HG03139 (cell line): ENCODE measurements around the gene STRN.
A peak's percentile ranks its signal among the peaks of the same experiment; 100 is the strongest.
"Not testable (repeated sequence)": the region's sequence is repeated elsewhere in the genome, so short reads cannot be mapped to it uniquely, and the experiment has no call there.

ENCODE experiments used
- ATAC-seq: cut with Tn5 transposase; IDR thresholded peaks from one replicate; pipeline ENCODE4 v1.9.1; 2021; ENCODE audit not compliant: unreplicated experiment

STRN gene, protein sequence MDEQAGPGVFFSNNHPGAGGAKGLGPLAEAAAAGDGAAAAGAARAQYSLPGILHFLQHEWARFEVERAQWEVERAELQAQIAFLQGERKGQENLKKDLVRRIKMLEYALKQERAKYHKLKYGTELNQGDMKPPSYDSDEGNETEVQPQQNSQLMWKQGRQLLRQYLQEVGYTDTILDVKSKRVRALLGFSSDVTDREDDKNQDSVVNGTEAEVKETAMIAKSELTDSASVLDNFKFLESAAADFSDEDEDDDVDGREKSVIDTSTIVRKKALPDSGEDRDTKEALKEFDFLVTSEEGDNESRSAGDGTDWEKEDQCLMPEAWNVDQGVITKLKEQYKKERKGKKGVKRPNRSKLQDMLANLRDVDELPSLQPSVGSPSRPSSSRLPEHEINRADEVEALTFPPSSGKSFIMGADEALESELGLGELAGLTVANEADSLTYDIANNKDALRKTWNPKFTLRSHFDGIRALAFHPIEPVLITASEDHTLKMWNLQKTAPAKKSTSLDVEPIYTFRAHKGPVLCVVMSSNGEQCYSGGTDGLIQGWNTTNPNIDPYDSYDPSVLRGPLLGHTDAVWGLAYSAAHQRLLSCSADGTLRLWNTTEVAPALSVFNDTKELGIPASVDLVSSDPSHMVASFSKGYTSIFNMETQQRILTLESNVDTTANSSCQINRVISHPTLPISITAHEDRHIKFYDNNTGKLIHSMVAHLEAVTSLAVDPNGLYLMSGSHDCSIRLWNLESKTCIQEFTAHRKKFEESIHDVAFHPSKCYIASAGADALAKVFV

DNA sequence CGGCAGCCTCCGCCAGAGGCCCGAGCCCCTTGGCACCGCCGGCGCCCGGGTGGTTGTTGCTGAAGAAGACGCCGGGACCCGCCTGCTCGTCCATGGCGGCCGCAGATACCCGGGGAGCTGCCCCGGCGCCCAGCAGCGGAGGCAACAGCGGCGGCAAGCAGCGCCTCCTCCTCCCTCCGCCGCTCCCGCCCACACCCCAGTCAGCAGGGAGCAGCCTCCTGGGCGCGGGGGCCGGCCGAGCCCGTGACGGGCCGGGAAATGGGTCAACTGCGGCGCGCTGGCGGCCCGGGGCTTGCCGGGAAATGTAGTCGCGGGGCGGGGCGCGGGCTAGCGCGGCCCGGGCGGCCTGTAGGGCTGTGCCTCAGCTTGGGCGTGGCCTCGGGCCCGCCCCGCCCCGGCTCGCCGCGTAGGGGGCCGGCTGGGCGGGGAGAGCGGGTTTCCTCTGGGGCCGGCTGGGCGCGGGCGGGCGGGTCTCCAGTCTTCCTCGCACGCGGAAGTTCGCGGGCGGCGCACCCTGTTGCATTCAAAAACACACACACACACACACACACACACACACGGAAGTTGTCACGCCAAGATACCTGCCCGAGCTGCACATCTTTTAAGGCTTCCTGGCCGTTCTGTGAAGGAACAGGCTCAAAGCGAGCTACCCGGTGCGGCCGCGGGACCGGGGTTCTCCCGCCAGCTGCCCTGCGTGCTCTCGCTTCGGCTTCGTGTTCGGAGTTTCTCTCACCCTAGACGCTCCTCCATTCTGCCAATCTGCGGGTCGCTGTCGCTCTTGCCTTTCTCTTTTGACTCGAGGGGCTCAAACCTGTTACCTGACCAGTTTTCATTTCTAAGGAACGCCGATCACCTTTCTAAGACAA lies at the start of gene STRN:
Gene STRN (minus strand): TSS at position 167 of the 866 bp plus-strand sequence. CDS start 73 bp downstream, at position 94.
- ATAC-seq, result peak; percentile 95

DNA sequence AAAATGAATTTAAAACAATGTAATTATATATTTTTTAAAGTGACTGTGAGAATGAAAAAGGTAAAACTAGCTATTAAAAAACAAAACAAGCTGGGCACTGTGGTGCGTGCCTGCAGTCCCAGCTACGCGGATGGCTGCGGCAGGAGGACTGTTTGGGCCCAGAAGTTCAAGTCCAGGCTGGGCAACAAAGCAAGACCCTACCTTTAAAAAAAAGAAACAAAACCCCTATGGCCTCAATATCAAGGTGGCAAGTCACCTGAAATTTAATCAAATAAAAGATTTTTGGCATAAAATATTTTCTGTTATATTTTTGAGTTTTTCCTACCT lies 46.9 kb upstream of the STRN start:
- ATAC-seq, result peak; percentile 13

DNA sequence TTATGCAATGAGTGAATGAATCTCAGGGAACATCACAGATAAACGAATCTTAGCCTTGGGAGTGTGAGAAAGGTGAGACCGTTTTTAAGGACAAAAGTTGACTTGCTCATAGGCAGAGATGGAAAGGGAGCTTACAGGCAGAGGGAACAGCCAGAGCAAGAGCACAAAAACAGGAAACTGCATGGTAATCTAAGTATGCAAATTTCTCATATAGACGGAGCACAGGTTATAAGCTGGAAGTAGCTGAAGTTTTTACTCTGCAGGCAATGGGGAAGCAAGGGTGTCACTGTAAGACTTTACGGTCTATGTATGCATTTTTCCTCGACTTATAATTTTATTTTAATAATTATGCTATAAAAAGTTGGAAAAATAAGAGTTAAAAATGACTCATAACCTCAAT lies 44.8 kb upstream of the STRN start:
- peak; percentile 46 for ATAC-seq

DNA sequence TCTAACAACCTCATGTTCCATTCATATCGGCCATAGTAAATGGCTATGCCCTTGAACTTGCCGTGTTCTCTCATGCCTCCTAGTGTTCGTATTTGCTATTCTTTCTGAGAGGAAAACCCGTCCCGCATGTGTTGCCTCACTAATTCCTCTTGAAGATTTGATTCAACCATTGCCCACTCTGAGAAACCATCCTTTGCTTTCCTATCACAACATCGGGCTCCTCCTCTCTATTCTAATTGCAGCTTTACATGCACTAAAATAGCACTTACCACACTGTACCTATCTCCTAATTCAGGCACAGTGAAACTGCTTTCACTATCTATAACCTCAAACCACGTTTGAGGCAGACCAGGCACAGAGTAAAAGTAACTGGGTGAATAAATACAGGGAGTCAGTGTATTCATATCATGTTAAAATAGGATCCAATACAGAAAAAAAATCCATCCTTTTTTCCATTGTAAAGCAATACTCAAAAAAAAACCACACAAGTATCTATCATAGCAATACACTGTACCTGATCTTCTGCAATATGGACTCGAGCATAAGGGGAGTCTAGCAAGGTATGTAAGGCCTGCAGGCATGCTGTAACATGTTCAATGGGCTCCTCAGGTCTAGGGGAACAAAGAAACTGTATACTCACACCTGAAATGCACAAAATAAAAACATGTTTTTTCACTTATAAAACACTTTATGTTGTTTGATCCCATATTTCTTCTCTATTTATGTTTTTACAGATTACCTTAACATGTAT lies 39.0 kb upstream of the STRN start:
- peak; percentile 99 for ATAC-seq

DNA sequence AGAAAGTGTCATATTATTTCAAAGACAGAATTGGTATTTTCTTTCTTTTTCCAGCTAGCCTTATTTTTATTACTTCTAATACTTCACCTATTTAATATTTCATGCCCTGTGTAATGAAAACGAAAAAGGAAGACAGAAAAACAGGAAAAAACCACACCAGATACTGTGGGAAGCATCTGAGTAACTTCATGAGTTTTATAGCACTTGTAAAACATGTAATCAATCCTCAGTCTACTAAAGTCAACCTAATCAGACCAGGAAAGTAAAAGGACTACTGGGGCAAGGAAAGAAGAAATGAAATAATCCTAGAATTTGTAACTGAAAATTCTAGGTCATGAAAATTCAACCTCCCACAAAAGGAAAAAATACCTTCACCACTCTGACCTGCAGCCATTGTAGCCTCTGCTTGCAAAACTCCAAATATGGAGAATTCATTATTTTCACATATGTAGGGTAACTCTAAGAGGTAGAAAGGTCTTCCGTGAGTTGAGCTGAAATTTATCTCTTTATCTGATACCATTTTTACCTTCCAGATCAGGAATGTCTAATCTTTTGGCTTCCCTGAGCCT lies 34.7 kb upstream of the STRN start:
- ATAC-seq, result no peak

DNA sequence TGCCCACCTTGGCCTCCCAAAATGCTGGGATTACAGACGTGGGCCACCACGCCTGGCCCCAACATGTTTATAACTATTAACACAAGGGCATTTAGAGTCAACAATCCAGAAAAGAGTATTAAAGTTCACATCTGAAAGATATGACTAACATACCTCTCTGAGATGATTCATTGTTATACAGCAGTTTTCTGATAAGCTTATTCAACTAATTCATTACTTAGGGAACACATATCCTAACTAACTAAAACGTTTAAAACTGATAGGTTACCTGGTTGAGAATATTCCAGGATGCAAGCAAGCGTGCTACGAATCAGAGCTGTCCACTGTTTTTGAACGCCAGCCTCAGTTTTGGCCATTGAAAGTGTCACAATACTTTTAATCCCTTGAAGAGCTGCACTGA lies 34.0 kb upstream of the STRN start:
- no peak for ATAC-seq

DNA sequence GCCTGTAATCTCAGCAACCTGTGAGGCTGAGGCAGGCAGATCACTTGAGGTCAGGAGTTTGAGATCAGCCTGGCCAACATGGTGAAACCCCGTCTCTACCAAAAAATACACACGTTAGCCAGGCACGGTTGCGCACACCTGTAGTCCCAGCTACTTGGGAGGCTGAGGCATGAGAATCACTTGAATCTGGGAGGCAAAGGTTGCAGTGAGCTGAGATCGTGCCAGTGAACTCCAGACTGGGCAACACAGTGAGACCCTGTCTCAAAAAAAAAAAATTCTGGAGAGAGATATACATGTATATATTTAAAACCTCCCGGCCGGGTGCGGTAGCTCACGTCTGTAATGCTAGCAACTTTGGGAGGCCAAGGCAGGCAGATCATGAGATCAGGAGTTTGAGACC lies 33.1 kb upstream of the STRN start:
- ATAC-seq, result not testable (repeated sequence)

DNA sequence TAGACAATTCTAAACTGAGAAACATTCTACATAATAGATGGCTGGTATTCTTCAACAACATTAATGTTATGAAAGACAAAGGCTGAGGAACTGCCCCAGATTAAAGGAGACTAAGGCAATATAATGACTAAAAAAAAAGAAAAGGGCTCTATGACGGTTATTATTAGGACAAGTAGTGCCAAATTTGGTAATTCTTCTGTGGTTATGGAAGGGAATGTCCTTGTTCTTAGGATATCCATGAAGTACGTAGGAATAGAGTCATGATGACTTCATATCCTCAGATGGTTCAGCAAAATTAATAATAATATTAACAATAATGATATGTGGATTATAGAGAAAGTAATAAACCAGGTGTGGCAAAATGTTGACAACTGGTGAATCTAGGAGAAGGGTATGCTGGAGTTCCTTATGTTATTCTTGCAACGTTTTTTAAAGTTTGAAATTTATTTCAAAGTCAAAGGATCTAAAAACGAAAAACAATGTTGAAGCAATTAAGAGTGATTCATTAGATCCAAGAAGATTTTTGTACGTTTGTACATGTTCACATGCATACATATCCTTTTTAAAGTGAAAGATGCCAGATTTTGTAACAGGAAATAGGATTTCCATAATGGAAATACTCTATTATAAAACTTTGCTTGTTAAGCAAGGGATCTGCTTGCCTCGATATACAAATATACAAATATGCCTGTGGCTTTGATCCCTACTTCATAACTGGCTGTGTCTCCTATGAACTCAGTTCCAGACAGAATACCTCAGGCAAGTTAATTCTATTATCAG lies 27.7 kb upstream of the STRN start:
- ATAC-seq, result no peak

DNA sequence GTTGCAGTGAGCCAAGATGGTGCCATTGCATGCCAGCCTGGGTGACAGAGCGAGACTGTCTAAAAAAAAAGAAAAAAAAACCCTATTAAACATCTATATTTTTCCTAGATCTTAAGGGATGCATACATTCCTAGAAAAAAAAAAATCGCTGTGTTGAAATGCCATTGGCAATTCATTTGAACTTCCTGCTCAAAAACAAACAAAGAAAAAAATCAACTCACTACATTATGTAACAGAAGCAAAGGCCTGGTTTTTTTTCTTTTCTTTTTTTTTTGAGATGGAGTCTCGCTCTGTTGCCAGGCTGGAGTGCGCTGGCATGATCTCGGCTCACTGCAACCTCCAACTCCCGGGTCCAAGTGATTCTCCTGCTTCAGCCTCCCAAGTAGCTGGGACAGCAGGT lies 21.7 kb upstream of the STRN start:
- ATAC-seq, result no peak

DNA sequence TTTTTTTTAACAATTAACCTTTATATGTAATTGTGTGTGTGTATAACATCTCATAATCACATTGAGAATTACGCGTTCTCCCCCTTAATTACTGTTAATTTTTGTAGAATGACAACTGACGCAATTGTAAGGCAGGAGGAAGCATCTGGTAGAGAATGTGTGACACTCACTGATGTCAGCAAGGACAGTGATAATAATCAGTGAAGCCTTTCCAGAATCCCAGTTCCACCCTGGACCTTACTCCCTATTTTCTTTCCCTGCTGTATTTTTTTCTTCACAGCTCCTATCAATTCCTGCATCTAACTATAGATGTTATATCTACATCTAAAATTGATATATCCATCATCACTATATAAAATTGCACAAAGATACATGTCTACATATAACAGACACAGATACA lies 16.1 kb upstream of the STRN start:
- ATAC-seq, result no peak

DNA sequence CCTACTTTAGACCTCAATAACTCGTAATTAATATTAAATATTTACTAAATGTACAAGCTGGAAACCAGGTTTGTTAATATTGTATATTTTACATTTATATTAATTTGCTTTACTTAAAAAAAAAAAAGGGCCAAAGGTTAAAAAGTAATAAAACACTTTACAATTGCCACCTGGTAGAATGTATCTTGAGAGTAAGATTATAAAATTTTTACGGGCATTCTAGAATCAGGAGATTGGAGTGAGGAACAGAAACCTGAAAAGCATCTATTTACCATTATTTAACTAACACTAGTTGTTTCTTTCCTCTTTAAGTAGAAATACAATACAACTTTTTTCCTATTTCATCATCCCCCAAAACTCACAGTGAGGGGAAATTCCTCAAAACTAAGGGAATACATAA lies 15.6 kb upstream of the STRN start:
- ATAC-seq, result no peak

DNA sequence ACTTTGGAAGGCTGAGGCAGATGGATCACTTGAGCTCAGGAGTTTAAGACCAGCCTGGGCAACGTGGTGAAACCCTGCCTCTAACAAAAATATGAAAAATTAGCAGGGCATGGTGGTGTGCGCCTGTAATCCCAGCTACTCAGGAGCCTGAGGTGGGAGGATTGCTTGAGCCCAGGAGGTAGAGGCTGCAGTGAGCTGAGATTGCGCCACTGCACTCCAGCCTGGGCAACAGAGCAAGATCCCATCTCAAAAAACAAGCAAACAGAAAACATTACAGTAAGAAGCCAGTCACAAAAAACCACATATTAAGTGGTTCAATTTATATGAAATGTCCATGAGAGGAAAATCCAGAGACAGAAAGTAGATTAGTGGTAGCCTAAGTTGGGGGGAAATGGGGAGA lies 12.7 kb upstream of the STRN start:
- not testable (repeated sequence) for ATAC-seq

DNA sequence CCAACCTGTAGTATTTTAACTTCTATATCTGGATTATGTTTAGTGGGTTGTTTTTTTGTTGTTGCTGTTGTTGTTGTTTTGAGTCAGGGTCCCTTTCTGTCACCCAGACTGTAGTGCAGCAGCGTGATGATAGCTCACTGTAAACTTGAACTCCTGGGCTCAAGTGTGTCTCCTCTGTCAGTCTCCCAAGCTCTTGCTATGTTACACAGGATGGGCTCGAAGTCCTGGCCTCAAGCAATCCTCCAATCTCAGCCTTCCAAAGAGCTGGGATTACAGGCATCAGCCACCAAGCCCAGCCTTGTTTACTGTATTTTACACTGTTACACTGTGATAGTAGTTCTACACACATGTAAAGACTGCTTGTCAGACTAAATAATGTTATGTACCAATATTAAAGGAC lies 9.7 kb upstream of the STRN start:
- no peak for ATAC-seq

DNA sequence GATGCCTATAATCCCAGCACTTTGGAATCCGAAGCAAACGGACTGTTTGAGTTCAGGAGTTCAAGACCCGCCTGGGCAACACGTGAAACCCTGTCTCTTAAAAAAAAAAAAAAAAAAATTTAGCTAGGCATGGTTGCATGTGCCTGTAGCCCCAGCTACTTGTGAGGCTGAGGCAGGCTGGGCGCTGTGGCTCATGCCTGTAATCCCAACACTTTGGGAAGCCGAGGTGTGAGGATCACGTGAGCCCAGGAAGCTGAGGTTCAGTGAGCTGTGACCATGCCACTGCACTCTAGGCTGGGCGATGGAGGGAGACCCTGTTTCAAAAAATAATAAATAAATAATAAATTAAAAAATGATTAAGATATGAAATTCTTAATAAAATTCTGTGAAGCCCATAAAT lies 9.0 kb upstream of the STRN start:
- ATAC-seq, result no peak

DNA sequence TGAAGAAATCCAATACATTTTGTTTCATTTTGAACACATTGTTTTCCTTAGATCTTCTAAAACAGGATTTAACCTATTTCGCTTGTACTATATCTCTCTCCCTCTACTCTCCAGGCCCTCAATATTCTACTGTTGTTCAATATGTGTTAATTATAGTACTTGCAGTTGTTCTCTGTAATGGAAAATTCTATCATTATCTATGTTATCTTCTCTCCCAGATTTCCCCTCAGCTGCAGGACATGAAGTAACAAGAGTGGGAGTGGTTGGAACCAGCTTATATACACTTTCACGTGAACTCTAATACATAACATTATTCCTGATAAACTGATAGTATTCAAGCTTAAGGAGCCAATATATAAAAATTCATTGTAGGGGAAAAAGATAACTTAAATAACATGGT lies 7.0 kb upstream of the STRN start:
- ATAC-seq, result no peak

DNA sequence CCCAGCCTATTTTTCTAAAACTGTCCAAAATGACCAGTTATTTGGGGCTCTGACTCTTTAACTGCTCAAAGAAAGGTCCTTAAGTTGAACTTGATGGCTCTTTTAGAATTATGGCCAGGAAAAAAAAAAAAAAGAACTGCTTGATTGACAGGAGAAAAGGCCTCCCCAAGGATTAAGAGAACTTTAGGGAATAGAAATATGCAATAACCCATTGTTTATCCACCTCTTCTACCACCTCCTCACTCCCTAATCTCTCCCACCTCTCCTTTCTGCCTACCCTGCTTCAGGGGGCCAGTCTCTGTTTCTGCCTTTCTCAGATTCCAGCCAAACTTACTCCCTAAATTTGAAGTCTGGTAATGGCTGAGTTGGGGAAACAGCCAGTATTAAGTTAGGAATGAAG lies 5.7 kb upstream of the STRN start:
- ATAC-seq, result no peak

DNA sequence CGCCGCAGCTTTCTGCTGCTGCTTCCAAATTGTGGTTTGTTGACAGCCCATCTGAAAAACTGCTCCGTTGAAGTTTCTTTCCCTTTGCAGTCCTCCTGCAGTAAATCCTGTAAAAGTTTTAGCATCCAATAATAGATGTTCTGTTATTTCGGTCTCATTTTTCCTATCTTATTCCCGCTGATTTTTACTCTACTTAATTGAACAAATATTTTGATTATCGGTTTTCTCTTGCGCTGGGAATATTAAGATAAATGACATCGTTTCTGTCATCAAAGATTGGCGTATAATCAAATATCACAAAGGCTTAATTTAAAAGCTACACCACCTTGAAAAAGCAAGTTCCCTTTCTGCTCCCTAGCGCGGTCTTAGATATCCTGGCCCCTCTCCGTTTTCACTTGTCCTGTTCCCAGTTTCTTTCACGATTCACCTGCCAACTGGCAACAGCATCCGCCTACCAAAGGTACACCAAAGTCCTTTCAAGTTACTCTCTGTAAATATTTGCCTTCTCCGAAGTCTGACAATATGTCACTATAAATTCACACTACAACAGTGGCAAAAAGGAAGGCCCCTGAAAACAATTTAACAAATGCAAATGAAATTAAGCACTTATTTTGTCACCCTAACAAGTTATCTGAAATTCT lies 1.0 kb upstream of the STRN start:
- ATAC-seq, result no peak

DNA sequence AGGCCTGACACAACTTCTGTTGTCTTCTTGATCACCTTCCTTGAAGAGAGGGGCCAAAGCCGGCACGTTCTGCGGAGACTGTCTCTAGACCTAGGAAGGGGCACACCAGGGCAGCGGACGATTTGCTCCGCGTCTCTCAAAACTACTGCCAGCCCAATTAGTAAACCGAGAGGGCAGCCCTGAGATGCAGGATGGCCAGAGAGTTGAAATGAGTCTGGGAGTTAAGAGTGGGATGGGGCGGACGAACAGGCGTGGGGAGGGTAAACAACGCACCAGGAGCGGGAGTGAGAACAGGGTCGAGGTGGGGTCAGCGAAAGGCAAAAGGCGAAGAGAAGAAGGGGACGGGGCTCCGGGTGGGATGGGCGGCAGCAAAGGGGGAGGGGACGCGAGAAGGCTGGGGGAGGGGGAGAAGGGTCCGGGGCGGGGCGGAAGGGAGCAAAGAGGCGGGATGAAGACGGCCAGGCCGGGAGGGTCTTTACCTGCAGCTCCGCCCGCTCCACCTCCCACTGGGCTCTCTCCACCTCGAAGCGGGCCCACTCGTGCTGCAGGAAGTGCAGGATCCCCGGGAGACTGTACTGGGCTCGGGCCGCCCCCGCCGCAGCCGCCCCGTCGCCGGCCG lies 476 bp downstream of the STRN start:
- peak; percentile 23 for ATAC-seq

DNA sequence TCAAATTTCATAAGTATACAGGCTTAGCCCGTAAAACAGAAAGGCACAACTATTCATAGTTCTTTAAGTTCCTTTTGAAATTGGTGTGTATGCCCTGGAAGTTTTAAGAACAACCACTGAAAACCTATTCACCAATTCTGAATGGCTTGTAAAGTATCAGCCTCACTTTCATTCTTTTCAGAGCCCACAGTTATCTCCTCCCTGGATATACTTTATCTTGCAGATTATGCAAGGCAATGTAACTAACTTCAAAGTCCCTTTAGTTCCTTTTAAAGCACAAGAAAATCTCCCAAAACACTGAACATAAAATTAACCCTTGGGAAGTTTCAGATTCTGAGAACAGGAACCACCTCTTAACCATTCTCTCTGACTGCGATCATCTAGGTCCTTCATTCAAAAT lies 1.1 kb downstream of the STRN start:
- ATAC-seq, result no peak
